A673 (cell line): ENCODE results near the gene TEX9. TPM values are rescaled to one million over a fixed set of nuclear protein-coding genes. Genes with fewer than 3 reads are reported as not detected.

Source experiments
- BruUV-seq: library from RNA; stranded (reverse); fragments of 400-500 nt; replicated peaks from 2 replicates; lab custom pipeline; 2021; lab: Mats Ljungman, UMichigan
- CTCF ChIA-PET: fragments of 300-600 bp; sonication (Branson Sonifier 250); formaldehyde crosslinking; loops from one replicate; lab custom pipeline; 2022; ENCODE audit warnings: antibody characterized with exemption; lab: Charles Lee
- POLR2A ChIA-PET: fragments of 300-600 bp; sonication (Branson Sonifier 250); formaldehyde crosslinking; loops from one replicate; lab custom pipeline; 2022; ENCODE audit warnings: antibody characterized with exemption; ENCODE audit not compliant: low non-redundant PET; lab: Charles Lee
- DNase-seq: peaks from one replicate; pipeline ENCODE4 v3.0.0-alpha.2; 2015; ENCODE audit warnings: low spot score
- H3K27ac ChIP-seq: fragments of 200-600 bp; sonication (generic); 2 replicates; pipeline ENCODE4 v1.5.1; 2016; ENCODE audit warnings: mixed run types, low read depth, mild to moderate bottlenecking, mixed read lengths, antibody characterized with exemption, low read length; ENCODE audit not compliant: poor library complexity, severe bottlenecking
- H3K27me3 ChIP-seq: fragments of 200-600 bp; sonication (generic); replicated peaks from 2 replicates; pipeline ENCODE4 v1.6.1; 2017; ENCODE audit warnings: mixed run types, low read depth, mild to moderate bottlenecking, mixed read lengths, antibody characterized with exemption, low read length; ENCODE audit not compliant: insufficient read depth, poor library complexity
- H3K36me3 ChIP-seq: fragments of 200-600 bp; sonication (generic); 2 replicates; pipeline ENCODE4 v1.6.1; 2016; ENCODE audit warnings: mixed run types, mild to moderate bottlenecking, mixed read lengths, antibody characterized with exemption, low read length; ENCODE audit not compliant: insufficient read depth, poor library complexity, severe bottlenecking
- H3K4me1 ChIP-seq: fragments of 200-600 bp; sonication (generic); 2 replicates; pipeline ENCODE4 v1.6.1; 2017; ENCODE audit warnings: mixed run types, mild to moderate bottlenecking, mixed read lengths, antibody characterized with exemption, low read length; ENCODE audit not compliant: insufficient read depth, poor library complexity, severe bottlenecking
- H3K4me3 ChIP-seq: fragments of 200-600 bp; sonication (generic); 2 replicates; pipeline ENCODE4 v1.5.1; 2016; ENCODE audit warnings: low read depth, mixed run types, mild to moderate bottlenecking, mixed read lengths, low read length; ENCODE audit not compliant: poor library complexity, severe bottlenecking
- H3K9me3 ChIP-seq: fragments of 200-600 bp; sonication (generic); 2 replicates; pipeline ENCODE4 v1.6.1; 2016; ENCODE audit warnings: mixed run types, low read depth, mild to moderate bottlenecking, mixed read lengths, antibody characterized with exemption, low read length; ENCODE audit not compliant: poor library complexity, severe bottlenecking
- EZH2 ChIP-seq: fragments of 200-600 bp; sonication (generic); IDR thresholded peaks from 2 replicates; pipeline ENCODE4 v1.6.1; 2017; ENCODE audit warnings: borderline replicate concordance, low read depth, mild to moderate bottlenecking, mixed read lengths, antibody characterized with exemption, low read length; ENCODE audit not compliant: poor library complexity, severe bottlenecking
- intact Hi-C: fragments of 100-400 bp; cut with micrococcal nuclease; formaldehyde crosslinking; loops from one replicate; pipeline ENCODE4 v1.10.0; 2022; ENCODE audit not compliant: unreplicated experiment
- total RNA-seq: library from RNA; stranded (reverse); gene quantifications from 2 replicates; pipeline ENCODE4 v1.2.3, GENCODE V29; 2021
- TF ChIP-seq, protein P1 (sequence below): fragments of 300-800, 200-600 bp; sonication (generic); conservative IDR thresholded peaks from 2 replicates; pipeline ENCODE4 v1.5.1; 2017; ENCODE audit warnings: low read depth, mild to moderate bottlenecking, antibody characterized with exemption, low read length, moderate library complexity, mixed read lengths

TEX9 gene
- total RNA-seq, 1 experiment from 2014 or later, result 18.0 TPM

- Histone ChIP-seq H3K36me3 (no peaks in the 10 kb centered on the region), H3K27ac (no peak overlapping the region), H3K9me3 (no peaks in the 10 kb centered on the region), H3K27me3 (no peaks in the 10 kb centered on the region), H3K4me1 (no peaks in the 10 kb centered on the region), H3K4me3 (no peak overlapping the region)
- ChIA-PET CTCF (no interaction called here), POLR2A (no interaction called here)
- intact Hi-C loops, result no loop called here
- no peak for TF ChIP-seq EZH2
- TF ChIP-seq, protein P1, sequence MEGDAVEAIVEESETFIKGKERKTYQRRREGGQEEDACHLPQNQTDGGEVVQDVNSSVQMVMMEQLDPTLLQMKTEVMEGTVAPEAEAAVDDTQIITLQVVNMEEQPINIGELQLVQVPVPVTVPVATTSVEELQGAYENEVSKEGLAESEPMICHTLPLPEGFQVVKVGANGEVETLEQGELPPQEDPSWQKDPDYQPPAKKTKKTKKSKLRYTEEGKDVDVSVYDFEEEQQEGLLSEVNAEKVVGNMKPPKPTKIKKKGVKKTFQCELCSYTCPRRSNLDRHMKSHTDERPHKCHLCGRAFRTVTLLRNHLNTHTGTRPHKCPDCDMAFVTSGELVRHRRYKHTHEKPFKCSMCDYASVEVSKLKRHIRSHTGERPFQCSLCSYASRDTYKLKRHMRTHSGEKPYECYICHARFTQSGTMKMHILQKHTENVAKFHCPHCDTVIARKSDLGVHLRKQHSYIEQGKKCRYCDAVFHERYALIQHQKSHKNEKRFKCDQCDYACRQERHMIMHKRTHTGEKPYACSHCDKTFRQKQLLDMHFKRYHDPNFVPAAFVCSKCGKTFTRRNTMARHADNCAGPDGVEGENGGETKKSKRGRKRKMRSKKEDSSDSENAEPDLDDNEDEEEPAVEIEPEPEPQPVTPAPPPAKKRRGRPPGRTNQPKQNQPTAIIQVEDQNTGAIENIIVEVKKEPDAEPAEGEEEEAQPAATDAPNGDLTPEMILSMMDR, result no peak
- BruUV-seq, result no TSS peak
- no peak for DNase-seq
These were observed 110.1 kb downstream of the TEX9 start for GRCh38 chr15:56475351-56475750.

Other genes with a start within 250 kb of the TEX9 start
- 34.1 and 34.4 TPM in 2 replicates for gene RFX7, start 121.5 kb upstream of the TEX9 start, total RNA-seq
- gene MNS1, start 99.7 kb downstream of the TEX9 start, total RNA-seq, result 28.7 and 29.9 TPM in 2 replicates